ENCODE measurements around the gene HSD17B8.

The HSD17B8 gene

GRCh38 chr6:33167374-33168283 lies 36.8 kb upstream of the HSD17B8 start:
- no peak for TF ChIP-seq CTCF (IDR thresholded peaks at IDR 0.05; ENCODE audit: low read depth, low read length)
- no peak for DNase-seq (ENCODE audit: low read depth in 2 of 2)
- no peak overlapping the region for H3K4me3 ChIP-seq (replicated peaks in 1 of 2; ENCODE audit: low read depth in 2 of 2, low read length in 2 of 2)

- TF ChIP-seq CTCF (IDR thresholded peaks at IDR 0.05; ENCODE audit: low read depth, low read length) = no peak
- H3K4me3 ChIP-seq (replicated peaks in 1 of 2; ENCODE audit: low read depth in 2 of 2, low read length in 2 of 2) = no peak overlapping the region
- DNase-seq (ENCODE audit: low read depth in 2 of 2) = no peak
Measured at GRCh38 chr6:33168284-33168601, 36.2 kb upstream of the HSD17B8 start.

- TF ChIP-seq CTCF (IDR thresholded peaks at IDR 0.05; ENCODE audit: low read depth, low read length) = no peak
- H3K4me3 ChIP-seq (replicated peaks in 1 of 2; ENCODE audit: low read depth in 2 of 2, low read length in 2 of 2) = no peak overlapping the region
- DNase-seq (ENCODE audit: low read depth in 2 of 2) = no peak
Measured at GRCh38 chr6:33168639-33169038, 35.8 kb upstream of the HSD17B8 start.

GRCh38 chr6:33169291-33170175 lies 34.9 kb upstream of the HSD17B8 start:
- no peak overlapping the region for H3K4me3 ChIP-seq (replicated peaks in 1 of 2; ENCODE audit: low read depth in 2 of 2, low read length in 2 of 2)
- TF ChIP-seq CTCF (IDR thresholded peaks at IDR 0.05; ENCODE audit: low read depth, low read length) = no peak
- DNase-seq (ENCODE audit: low read depth in 2 of 2) = no peak

- DNase-seq (ENCODE audit: low read depth in 2 of 2) = no peak
- no peak overlapping the region for H3K4me3 ChIP-seq (replicated peaks in 1 of 2; ENCODE audit: low read depth in 2 of 2, low read length in 2 of 2)
- TF ChIP-seq CTCF (IDR thresholded peaks at IDR 0.05; ENCODE audit: low read depth, low read length) = no peak
Measured at GRCh38 chr6:33170176-33171015, 34.1 kb upstream of the HSD17B8 start.

Data from cardiac fibroblast (primary cell).